Measurements from ENCODE around the gene STK38L. TPM values are rescaled to one million over a fixed set of nuclear protein-coding genes. Genes with fewer than 3 reads are reported as not detected.
A peak's percentile ranks its signal among the peaks of the same experiment; 100 is the strongest.

STK38L gene
- total RNA-seq, 1 experiment from 2014 or later, result 25.5 TPM

- in situ Hi-C loops (cut with HindIII; ENCODE audit: low pct_unique_long_range_greater_than_20kb, low sequenced_read_pairs), result no loop called here
Measured at GRCh38 chr12:27270148-27270547, 26.1 kb downstream of the STK38L start.

GRCh38 chr12:27271206-27271605, 27.1 kb downstream of the STK38L start:
- in situ Hi-C loops (cut with HindIII; ENCODE audit: low pct_unique_long_range_greater_than_20kb, low sequenced_read_pairs), result no loop called here
- no peak for DNase-seq (ENCODE audit: low read depth)

More at GRCh38 chr12:27270148-27270547, 26.1 kb downstream of the STK38L start:
- no peak for DNase-seq (ENCODE audit: low read depth)

GRCh38 chr12:27272373-27273028, 28.4 kb downstream of the STK38L start:
- in situ Hi-C loops (cut with HindIII; ENCODE audit: low pct_unique_long_range_greater_than_20kb, low sequenced_read_pairs), result no loop called here
- DNase-seq (ENCODE audit: low read depth), result no peak

GRCh38 chr12:27273114-27273513, 29.0 kb downstream of the STK38L start:
- in situ Hi-C loops (cut with HindIII; ENCODE audit: low pct_unique_long_range_greater_than_20kb, low sequenced_read_pairs), result no loop called here
- DNase-seq (ENCODE audit: low read depth), result no peak

GRCh38 chr12:27274706-27275105, 30.6 kb downstream of the STK38L start:
- DNase-seq (ENCODE audit: low read depth), result no peak
- in situ Hi-C loops (cut with HindIII; ENCODE audit: low pct_unique_long_range_greater_than_20kb, low sequenced_read_pairs), result no loop called here

GRCh38 chr12:27276275-27276674, 32.2 kb downstream of the STK38L start:
- DNase-seq (ENCODE audit: low read depth), result no peak
- in situ Hi-C loops (cut with HindIII; ENCODE audit: low pct_unique_long_range_greater_than_20kb, low sequenced_read_pairs), result no loop called here

- DNase-seq (ENCODE audit: low read depth), result peak; percentile 73
- in situ Hi-C loops (cut with HindIII; ENCODE audit: low pct_unique_long_range_greater_than_20kb, low sequenced_read_pairs), result no loop called here
Measured at GRCh38 chr12:27277846-27278260, 33.8 kb downstream of the STK38L start.

- no peak for DNase-seq (ENCODE audit: low read depth)
- in situ Hi-C loops (cut with HindIII; ENCODE audit: low pct_unique_long_range_greater_than_20kb, low sequenced_read_pairs), result no loop called here
Measured at GRCh38 chr12:27279826-27280225, 35.7 kb downstream of the STK38L start.

- no peak for DNase-seq (ENCODE audit: low read depth)
Measured at GRCh38 chr12:27280412-27280811, 36.3 kb downstream of the STK38L start.

GRCh38 chr12:27282754-27283153, 38.7 kb downstream of the STK38L start:
- in situ Hi-C loops (cut with HindIII; ENCODE audit: low pct_unique_long_range_greater_than_20kb, low sequenced_read_pairs), result no loop called here
- DNase-seq (ENCODE audit: low read depth), result no peak

More at GRCh38 chr12:27280412-27280811, 36.3 kb downstream of the STK38L start:
- in situ Hi-C loops (cut with HindIII; ENCODE audit: low pct_unique_long_range_greater_than_20kb, low sequenced_read_pairs), result no loop called here

GRCh38 chr12:27284021-27284420, 39.9 kb downstream of the STK38L start:
- no peak for DNase-seq (ENCODE audit: low read depth)
- in situ Hi-C loops (cut with HindIII; ENCODE audit: low pct_unique_long_range_greater_than_20kb, low sequenced_read_pairs), result no loop called here

GRCh38 chr12:27284751-27285150, 40.7 kb downstream of the STK38L start:
- in situ Hi-C loops (cut with HindIII; ENCODE audit: low pct_unique_long_range_greater_than_20kb, low sequenced_read_pairs), result no loop called here
- DNase-seq (ENCODE audit: low read depth), result no peak

GRCh38 chr12:27285403-27285802, 41.3 kb downstream of the STK38L start:
- no peak for DNase-seq (ENCODE audit: low read depth)
- in situ Hi-C loops (cut with HindIII; ENCODE audit: low pct_unique_long_range_greater_than_20kb, low sequenced_read_pairs), result no loop called here

- in situ Hi-C loops (cut with HindIII; ENCODE audit: low pct_unique_long_range_greater_than_20kb, low sequenced_read_pairs), result no loop called here
- DNase-seq (ENCODE audit: low read depth), result no peak
Measured at GRCh38 chr12:27289414-27289813, 45.3 kb downstream of the STK38L start.

- no peak for DNase-seq (ENCODE audit: low read depth)
Measured at GRCh38 chr12:27290501-27291168, 46.5 kb downstream of the STK38L start.

GRCh38 chr12:27291862-27292261, 47.8 kb downstream of the STK38L start:
- no peak for DNase-seq (ENCODE audit: low read depth)
- in situ Hi-C loops (cut with HindIII; ENCODE audit: low pct_unique_long_range_greater_than_20kb, low sequenced_read_pairs), result no loop called here

More at GRCh38 chr12:27290501-27291168, 46.5 kb downstream of the STK38L start:
- in situ Hi-C loops (cut with HindIII; ENCODE audit: low pct_unique_long_range_greater_than_20kb, low sequenced_read_pairs), result no loop called here

GRCh38 chr12:27292718-27293117, 48.6 kb downstream of the STK38L start:
- no peak for DNase-seq (ENCODE audit: low read depth)
- in situ Hi-C loops (cut with HindIII; ENCODE audit: low pct_unique_long_range_greater_than_20kb, low sequenced_read_pairs), result no loop called here

GRCh38 chr12:27293463-27293862, 49.4 kb downstream of the STK38L start:
- DNase-seq (ENCODE audit: low read depth), result no peak

GRCh38 chr12:27296674-27297073, 52.6 kb downstream of the STK38L start:
- no peak for DNase-seq (ENCODE audit: low read depth)
- in situ Hi-C loops (cut with HindIII; ENCODE audit: low pct_unique_long_range_greater_than_20kb, low sequenced_read_pairs), result no loop called here

More at GRCh38 chr12:27293463-27293862, 49.4 kb downstream of the STK38L start:
- in situ Hi-C loops (cut with HindIII; ENCODE audit: low pct_unique_long_range_greater_than_20kb, low sequenced_read_pairs), result no loop called here

- in situ Hi-C loops (cut with HindIII; ENCODE audit: low pct_unique_long_range_greater_than_20kb, low sequenced_read_pairs), result no loop called here
- no peak for DNase-seq (ENCODE audit: low read depth)
Measured at GRCh38 chr12:27297566-27297965, 53.5 kb downstream of the STK38L start.

All from Caki2 (cell line).